GM19025 (cell line): Measurements from ENCODE around the gene SLC7A10.
"Not testable (repeated sequence)": the region's sequence is repeated elsewhere in the genome, so short reads cannot be mapped to it uniquely, and the experiment has no call there.

Experiments used
- ATAC-seq: cut with Tn5 transposase; IDR thresholded peaks from one replicate; pipeline ENCODE4 v1.9.1; 2021; ENCODE audit warnings: mild to moderate bottlenecking, low read depth, moderate library complexity; ENCODE audit not compliant: unreplicated experiment

The SLC7A10 gene

DNA sequence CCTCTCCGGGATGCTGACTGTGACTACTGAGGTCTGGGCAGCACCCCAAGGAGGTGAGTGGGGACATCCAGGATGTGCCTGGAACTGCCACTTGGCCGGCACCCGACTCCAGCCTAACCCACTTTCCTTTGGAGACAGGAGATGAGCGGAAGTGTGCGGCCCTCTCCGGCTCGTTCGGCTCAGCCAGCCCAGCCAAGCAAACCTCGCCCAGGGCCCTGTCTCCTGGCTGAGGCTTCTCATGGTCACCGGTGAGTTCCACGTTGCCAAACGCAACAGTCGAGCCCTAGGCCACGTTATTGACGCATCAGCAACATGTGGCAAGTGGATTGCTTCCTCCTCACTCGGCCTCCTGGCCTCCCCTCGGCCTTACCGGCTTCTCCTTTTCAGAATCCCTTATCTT is 5.5 kb downstream of the SLC7A10 start:
- no peak for ATAC-seq

GRCh38 chr19:33219261-33219815 is 6.3 kb downstream of the SLC7A10 start:
- no peak for ATAC-seq

DNA sequence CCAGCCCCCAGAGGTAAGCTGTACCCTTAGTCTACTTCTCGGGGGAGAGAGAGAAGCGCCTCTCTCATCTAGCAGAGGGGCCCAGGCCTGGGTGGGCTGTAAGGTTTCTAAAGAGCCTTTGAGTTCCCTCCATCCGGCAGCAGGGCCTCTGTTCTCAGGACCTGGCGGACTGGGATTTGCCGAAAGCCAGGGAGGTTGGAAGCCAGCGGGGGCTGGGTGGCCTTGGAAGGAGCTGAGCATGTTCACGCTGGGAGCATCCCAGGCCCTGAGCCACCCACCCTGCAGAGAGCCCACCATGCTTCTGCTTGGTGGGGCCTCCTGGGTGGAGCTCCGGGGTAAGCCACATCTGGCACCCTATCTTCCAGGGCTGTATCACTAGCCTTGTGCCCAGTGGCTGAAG is 7.8 kb downstream of the SLC7A10 start:
- ATAC-seq = no peak

GRCh38 chr19:33216198-33216830 is 9.3 kb downstream of the SLC7A10 start:
- ATAC-seq = no peak

DNA sequence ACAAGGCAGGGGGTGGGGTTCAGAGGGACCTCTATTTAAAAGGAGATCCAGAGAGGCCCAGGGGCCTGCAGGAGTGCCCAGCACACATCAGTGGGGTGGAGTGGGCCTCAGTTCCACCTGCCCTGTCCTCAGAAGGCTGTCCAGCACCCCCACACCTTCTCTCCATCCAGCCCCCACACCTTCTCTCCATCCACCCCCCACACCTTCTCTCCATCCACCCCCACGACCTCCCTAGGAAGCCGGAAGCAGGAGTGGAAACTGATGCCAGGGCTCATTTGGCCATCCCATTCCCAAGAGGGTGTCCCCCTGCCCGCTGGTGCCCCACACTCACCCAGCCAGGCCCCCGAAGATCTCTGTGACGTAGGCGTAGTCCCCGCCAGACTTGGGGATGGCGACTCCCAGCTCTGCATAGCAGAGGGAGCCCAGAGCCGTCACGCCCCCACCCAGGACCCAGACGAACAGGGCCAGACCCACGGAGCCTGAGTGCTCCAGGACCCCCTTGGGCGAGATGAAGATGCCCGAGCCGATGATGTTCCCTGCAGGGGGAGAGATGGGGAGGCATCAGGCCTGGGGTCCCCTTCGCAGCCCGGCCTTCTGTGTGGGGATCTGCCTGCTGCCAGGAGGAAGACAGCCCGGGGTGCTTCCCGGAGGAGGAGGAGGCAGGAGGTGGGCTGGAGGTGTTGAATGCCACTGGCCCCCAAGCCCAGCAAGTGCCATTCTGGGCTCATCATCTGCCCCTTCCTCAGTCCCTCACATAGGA is 10.0 kb downstream of the SLC7A10 start:
- no peak for ATAC-seq

- no peak for ATAC-seq
These were observed 11.1 kb downstream of the SLC7A10 start for GRCh38 chr19:33214596-33214995.

GRCh38 chr19:33212436-33213172 is 13.0 kb downstream of the SLC7A10 start:
- no peak for ATAC-seq

DNA sequence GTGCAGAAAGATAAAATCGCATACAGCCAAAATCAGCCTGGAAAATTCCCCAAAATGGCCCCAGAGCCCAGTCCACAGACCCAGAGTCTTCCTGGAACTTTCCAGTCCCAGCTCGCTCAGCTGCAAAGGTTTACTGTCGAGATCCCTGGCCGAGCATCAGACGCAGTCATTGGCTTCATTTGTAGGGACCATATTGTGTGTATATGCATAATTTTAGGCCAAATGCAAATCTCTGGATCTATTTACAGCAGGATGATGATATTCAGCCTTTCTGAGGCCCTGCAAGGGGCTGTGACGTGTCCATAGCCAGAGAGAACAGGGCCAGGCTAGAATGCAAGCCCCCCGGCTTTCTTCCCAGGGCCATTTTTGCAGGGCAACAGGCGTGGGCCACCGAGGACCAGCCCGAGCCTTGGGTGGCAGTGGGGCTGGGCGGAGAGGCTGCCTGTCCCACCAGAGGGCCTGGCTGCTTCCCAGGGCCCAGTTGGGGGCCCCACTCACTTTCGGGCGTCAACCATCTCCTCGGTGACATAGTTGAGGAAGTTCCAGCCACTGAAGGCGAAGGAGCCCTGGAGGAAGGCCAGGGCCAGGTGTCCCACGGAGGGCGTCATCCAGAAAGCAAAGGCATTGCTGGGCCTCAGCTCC is 13.7 kb downstream of the SLC7A10 start:
- no peak for ATAC-seq

DNA sequence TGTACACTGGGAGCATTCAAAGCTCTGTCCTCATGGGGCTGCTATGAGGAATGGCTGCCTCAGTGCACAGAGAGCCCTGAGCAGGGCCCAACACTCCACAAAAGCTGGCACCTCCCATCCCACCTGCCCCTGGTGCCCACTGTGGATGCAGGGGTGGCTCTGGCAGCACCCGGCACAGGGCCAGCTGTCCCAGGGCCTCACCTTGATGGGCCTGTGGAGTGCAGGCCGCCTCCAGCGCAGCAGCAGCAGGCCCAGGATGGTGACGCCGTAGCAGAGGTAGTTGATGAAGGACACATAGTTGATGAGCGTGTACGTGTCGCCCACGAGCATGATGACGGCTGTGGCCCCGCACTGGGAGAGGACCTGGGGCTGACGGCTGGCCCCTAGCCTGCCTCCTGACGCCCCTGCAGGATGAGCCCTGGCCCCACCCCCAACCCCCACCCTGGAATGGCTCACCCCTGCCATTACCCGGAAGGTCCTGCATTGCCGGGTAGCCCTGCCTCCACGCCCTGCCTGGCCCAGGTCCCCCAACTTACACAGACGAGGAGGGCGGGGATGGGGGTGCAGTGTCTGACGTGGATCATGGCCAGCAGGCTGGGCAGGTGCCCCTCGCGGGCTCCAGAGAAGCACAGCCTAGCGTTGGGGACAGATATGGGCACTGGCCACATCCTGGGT is 15.2 kb downstream of the SLC7A10 start:
- no peak for ATAC-seq

DNA sequence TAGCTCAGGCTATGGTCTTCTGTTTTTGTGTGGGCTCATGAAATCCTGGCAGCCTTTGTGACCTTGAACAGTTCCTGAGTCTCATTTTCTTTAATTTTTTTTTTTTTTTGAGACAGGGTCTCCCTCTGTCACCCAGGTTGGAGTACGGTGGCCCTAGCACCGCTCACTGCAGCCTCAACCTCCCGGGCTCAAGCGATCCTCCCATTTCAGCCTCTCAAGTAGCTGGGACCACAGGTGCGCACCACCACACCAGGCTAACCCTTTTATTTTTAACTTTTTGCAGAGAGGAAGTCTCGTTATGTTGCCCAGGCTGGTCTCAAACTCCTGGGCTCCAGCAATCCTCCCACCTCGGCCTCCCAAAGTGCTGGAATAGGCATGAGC is 15.8 kb downstream of the SLC7A10 start:
- ATAC-seq = not testable (repeated sequence)

DNA sequence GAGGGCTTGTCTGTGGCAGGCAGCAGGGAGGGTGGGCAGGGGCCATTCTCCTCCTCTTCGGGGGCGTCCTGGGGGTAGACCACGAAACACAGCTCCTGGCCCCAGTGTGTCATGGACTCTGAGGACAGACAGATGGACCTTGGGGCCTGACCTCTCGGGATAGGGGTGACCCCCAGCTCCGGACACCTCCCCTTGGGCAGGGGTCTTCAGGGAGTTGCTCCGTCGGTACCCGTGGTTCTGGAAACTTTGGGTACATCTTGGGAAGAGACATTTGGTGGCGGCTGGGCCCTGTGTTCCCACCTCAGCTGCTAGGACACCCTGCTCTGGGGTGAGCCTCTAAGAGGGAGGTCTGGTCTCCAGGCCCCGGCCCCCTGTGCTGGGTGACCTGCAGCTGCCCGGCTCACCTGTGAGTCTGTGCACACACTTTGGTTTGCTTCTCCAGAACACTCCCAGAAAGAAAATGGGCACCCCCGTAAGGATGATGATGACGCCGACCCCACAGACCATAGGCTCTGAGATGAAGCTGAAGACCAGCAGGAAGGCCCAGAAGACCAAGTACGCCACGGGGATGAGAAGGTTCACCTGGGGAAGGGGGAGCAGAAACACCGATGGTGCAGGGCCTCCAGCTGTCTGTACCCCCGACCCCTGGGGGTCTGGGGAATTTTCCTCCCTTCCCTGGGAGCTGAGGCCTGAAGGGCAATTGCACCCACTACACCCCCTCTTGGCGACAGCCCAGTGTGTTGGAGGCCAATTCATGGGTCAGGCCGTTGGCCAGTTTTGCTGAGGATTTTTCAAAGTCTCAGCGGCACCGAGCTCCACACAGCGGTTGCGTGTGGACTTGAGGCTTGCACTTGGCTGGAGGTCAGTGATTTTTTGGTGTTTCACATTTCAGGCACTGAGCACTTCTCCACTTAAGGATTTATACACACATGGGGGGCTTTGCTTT is 16.5 kb downstream of the SLC7A10 start:
- ATAC-seq = no peak

DNA sequence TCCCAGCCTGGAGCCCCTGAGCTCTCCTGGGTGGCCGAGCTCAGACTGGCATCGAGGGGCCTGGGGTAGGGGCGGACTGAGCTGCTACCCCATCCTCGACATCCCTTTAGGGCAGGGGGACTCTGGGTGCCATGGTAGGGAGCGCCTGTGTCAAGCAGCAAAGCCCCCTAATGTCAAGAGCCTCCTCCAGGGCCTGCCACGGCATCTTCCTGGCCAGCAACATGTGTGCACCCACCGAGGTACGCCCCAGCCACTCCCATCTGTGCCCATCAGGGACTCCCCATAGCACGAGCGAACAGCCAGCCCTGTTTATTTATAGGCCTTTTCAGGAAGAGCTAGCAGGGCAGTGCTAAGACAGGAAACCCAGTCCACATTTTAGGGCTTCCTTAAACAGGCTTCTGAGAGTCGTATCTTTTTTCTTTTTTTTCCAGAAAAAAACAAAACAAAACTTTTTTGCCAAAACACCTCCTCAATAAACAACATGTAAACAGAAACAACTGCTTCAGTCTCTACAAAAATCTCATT is 17.2 kb downstream of the SLC7A10 start:
- ATAC-seq = no peak

- no peak for ATAC-seq
These were observed 17.7 kb downstream of the SLC7A10 start for GRCh38 chr19:33207903-33208302.

DNA sequence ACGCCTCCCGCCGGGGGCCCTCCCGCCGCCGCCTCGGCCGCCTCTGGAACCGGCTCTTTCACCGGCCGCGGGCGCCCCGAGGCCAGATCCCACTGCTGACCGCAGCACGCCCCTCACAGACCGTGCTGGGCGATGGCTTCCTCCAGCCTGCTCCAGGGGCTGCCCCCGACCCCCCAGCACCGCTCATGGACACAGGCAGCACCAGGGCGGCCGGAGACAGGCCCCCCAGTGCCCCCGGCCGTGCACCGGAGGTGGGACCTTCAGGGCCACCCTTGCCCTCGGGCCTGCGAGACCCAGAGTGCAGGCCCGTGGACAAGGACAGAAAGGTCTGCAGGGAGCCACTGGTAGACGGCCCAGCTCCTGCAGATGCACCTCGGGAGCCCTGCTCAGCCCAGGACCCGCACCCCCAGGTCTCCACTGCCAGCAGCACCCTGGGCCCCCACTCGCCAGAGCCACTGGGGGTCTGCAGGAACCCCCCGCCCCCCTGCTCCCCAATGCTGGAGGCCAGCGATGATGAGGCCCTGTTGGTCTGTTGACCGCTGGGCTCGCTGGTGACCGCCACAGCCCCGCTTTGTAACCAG is 18.5 kb downstream of the SLC7A10 start:
- ATAC-seq = no peak

GRCh38 chr19:33206261-33207039 is 19.2 kb downstream of the SLC7A10 start:
- no peak for ATAC-seq

DNA sequence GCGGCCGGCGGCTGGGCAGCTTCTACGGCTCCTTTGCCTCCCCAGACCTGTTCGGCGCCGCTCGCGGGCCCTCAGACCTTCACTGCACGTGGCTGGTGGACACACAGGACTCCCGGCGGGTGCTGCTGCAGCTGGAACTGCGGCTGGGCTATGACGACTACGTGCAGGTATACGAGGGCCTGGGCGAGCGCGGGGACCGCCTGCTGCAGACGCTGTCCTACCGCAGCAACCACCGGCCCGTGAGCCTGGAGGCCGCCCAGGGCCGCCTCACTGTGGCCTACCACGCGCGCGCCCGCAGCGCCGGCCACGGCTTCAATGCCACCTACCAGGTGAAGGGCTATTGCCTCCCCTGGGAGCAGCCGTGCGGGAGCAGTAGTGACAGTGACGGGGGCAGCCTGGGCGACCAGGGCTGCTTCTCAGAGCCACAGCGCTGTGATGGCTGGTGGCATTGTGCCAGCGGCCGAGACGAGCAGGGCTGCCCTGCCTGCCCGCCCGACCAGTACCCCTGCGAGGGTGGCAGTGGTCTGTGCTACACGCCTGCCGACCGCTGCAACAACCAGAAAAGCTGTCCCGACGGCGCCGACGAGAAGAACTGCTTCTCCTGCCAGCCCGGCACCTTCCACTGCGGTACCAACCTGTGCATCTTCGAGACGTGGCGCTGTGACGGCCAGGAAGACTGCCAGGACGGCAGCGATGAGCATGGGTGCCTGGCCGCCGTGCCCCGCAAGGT is 20.0 kb downstream of the SLC7A10 start:
- ATAC-seq = no peak

DNA sequence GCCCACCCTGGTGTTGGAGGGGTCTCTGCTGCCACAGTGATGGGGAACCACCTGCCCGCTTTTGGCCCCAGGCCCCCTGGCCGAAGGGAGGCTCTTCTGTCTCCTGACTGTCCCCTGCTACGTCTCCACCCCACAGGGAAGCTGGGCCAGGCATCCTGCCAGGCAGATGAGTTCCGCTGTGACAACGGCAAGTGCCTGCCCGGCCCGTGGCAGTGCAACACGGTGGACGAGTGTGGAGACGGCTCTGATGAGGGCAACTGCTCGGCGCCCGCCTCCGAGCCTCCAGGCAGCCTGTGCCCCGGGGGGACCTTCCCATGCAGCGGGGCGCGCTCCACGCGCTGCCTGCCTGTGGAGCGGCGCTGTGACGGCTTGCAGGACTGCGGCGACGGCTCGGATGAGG is 20.5 kb downstream of the SLC7A10 start:
- ATAC-seq = no peak
